GM19023 (cell line): ENCODE results near the gene S100A6.
"Not testable (repeated sequence)": the region's sequence is repeated elsewhere in the genome, so short reads cannot be mapped to it uniquely, and the experiment has no call there.

ENCODE experiments used
- ATAC-seq: cut with Tn5 transposase; IDR thresholded peaks from one replicate; pipeline ENCODE4 v1.9.1; 2021; ENCODE audit warnings: mild to moderate bottlenecking, moderate library complexity; ENCODE audit not compliant: unreplicated experiment

Gene S100A6

GRCh38 chr1:153535242-153536011 lies at the start of gene S100A6:
Gene S100A6 (minus strand): TSS chr1:153535991. CDS start chr1:153535339, 652 bp downstream.
- ATAC-seq: no peak

GRCh38 chr1:153585006-153585405 lies 49.2 kb upstream of the S100A6 start:
- ATAC-seq: no peak

GRCh38 chr1:153583976-153584375 lies 48.2 kb upstream of the S100A6 start:
- no peak for ATAC-seq

- ATAC-seq: not testable (repeated sequence)
Measured at GRCh38 chr1:153583514-153583913, 47.7 kb upstream of the S100A6 start.

GRCh38 chr1:153582836-153583235 lies 47.0 kb upstream of the S100A6 start:
- not testable (repeated sequence) for ATAC-seq

- ATAC-seq: no peak
Measured at GRCh38 chr1:153578936-153579335, 43.1 kb upstream of the S100A6 start.

- no peak for ATAC-seq
Measured at GRCh38 chr1:153578490-153578889, 42.7 kb upstream of the S100A6 start.

GRCh38 chr1:153577624-153578051 lies 41.8 kb upstream of the S100A6 start:
- no peak for ATAC-seq

GRCh38 chr1:153577138-153577537 lies 41.3 kb upstream of the S100A6 start:
- no peak for ATAC-seq

GRCh38 chr1:153575497-153575896 lies 39.7 kb upstream of the S100A6 start:
- ATAC-seq: not testable (repeated sequence)

- ATAC-seq: not testable (repeated sequence)
Measured at GRCh38 chr1:153575081-153575491, 39.3 kb upstream of the S100A6 start.

- ATAC-seq: no peak
Measured at GRCh38 chr1:153573351-153573750, 37.6 kb upstream of the S100A6 start.

- peak; percentile 54 for ATAC-seq
Measured at GRCh38 chr1:153572569-153573015, 36.8 kb upstream of the S100A6 start.

- no peak for ATAC-seq
Measured at GRCh38 chr1:153571706-153572105, 35.9 kb upstream of the S100A6 start.

GRCh38 chr1:153570874-153571273 lies 35.1 kb upstream of the S100A6 start:
- ATAC-seq: no peak

- no peak for ATAC-seq
Measured at GRCh38 chr1:153569465-153569864, 33.7 kb upstream of the S100A6 start.

- ATAC-seq: no peak
Measured at GRCh38 chr1:153568367-153569099, 32.7 kb upstream of the S100A6 start.

- no peak for ATAC-seq
Measured at GRCh38 chr1:153567621-153568366, 32.0 kb upstream of the S100A6 start.

- ATAC-seq: peak; percentile 46
Measured at GRCh38 chr1:153566414-153567371, 30.9 kb upstream of the S100A6 start.
